Erythroblast (primary cell): ENCODE measurements around the gene ITSN1.

Experiments
- DNase-seq, 2 experiments: peaks; one replicate each; lab custom pipeline; 2025; lab: John Stamatoyannopoulos, UW
- GATA1 ChIP-seq: IDR thresholded peaks from 2 replicates; pipeline ENCODE4 v1.6.1; 2011; ENCODE audit warnings: low read depth, mild to moderate bottlenecking, control low read depth, low read length, moderate library complexity
- POLR2A ChIP-seq: IDR thresholded peaks from 2 replicates; pipeline ENCODE4 v1.6.1; 2011; ENCODE audit warnings: mild to moderate bottlenecking, low read length

ITSN1 gene

DNA sequence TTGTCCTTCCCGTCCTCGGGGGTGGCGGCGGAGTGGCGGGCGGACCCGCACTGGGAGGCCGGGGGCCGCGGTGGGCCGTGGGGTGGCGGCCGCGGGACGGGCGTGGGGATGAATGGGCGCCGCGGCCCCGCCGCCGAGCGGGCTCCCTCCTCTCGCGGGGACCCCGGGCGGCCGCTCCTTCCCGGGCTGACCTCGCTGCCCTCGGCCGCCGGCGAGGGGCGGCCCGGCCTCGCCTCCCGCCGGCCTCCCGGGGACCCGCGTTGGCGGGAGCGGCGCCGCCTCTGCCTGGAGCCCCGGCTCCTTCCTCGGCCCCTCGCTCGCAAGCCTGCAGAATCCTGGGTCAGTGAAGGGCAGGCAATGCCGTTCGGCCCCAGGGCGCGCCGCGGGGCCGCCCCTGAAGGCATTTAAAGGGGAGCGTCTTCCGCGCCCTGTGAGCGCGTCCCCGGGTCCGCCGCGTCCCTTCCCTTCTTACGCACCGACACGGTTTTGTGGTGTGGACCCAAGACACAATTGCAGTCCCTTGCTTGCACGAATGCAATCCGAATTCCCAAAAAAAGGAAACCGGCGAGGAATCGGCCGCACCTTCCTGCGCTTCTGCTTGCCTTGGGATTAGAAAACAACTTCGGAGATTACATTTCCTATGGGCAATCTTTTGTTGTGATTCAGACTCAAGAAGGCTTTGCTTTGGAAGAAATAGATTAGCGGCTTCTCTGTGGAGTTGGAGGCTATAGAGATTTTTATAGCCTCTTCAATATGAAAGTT is 776 bp downstream of the ITSN1 start:
- peak; percentile 37 to 38 for DNase-seq
- TF ChIP-seq GATA1 (no peak), POLR2A (no peak)

DNA sequence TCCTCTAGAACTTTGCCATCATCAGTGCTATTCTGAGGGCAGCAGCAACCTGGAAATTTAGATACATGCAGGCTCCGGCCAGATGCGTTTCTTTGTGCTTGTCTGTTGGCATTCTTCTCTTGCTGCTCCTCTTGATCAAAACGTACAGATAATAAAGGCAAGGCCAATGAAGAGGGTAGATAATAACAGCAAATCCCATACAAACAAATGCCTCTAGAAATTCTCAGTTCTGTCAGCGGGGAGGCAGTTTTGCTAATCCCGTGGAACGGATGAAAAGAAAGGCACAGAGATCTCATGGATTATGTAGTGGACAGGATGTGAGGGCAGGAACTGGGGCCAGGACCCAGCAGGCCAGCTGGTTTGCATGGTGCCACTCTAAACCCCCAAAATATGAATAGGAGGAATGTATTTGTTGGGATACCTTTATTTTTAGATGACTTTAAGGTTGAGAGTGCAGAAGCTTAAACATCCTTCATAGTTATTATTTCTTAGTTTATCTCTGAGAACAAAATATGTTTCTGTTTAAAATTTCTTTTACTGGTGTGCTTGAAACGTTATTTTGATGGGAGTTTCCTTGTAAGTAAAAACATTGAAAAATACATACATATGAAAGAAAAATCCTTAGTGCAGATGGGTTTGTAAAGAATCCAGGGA is 1.5 kb downstream of the ITSN1 start:
- DNase-seq = peak; percentile 24 to 36
- TF ChIP-seq POLR2A (no peak), GATA1 (no peak)

- DNase-seq = no peak
- TF ChIP-seq GATA1 = no peak
- no peak for TF ChIP-seq POLR2A
Measured at GRCh38 chr21:33644383-33645074, 2.2 kb downstream of the ITSN1 start.

DNA sequence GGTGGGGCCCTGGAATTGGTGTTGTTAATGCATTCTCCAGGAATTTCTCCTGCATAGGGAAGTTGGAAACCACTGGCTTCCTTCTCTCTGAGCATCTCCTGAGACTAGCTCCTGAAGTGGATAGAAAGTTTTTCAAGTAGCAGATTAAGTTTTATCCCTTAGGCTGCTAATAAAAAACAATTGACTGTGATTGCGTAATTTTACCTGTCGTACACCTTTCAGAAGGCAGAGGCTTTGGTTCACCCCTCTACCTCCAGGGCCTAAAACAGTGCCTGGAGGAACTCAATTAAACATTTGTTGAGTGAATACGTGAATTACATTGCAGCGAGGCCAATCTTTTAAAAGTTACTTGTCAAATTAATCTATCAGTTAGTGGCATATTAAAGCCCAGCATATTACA is 3.4 kb downstream of the ITSN1 start:
- no peak for TF ChIP-seq POLR2A
- TF ChIP-seq GATA1 = no peak
- DNase-seq = no peak

DNA sequence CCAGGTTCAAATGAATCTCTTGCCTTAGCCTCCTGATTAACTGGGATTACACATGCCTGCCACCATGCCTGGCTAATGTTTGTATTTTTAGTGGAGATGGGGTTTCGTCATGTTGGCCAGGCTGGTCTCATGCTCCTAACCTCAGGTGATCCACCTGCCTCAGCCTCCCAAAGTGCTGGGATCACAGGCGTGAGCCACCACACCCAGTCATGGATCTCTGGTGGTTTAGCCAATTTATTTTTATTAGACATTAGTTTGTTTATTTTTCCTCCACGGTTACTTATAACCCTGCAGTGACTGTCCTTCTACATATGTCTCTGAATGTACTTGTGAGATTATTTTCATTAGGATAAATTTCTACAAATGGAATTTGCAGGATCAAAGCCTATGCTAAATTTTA is 5.3 kb downstream of the ITSN1 start:
- TF ChIP-seq GATA1 (no peak), POLR2A (no peak)
- no peak for DNase-seq

DNA sequence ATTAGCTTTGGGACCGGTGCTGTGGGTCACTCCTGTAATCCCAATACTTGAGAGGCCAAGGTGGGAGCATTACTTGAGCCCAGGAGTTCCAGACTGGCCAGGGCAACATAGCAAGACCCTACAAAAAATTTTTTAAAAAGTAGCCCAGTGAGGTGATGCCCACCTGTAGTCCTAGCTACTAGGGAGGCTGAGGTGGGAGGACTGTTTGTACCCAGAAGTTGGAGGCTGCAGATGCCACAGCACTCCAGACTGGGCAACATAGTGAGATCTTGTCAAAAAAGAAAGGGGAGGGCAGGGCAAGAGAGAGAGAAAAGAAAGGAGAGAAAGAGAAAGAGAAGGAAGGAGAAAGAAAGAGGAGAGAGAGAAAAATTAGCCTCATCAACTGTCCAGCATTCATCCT is 6.3 kb downstream of the ITSN1 start:
- no peak for TF ChIP-seq GATA1
- no peak for TF ChIP-seq POLR2A

DNA sequence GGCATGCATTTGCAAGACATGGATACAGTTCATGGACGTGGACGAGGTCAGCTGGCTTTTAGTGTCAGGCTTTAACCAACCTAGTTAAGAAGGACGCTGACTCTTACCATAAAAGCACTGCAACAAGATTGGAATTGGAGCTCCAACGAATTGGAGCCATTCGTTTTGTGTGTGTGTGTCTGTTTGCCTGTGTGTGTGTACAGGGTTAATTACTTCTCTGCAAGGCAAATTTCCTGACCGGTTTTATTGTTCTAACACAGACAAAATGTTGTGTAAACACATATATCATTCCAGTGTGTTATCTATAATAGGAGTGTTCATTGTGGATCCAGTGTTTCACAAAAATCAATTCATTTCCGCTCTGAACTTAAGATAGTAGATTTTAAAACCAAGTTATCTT is 7.9 kb downstream of the ITSN1 start:
- TF ChIP-seq GATA1 (no peak), POLR2A (no peak)
- no peak for DNase-seq

More for the DNA sequence above, 6.3 kb downstream of the ITSN1 start:
- DNase-seq = no peak

- TF ChIP-seq GATA1 = no peak
- no peak for DNase-seq
Measured at GRCh38 chr21:33650929-33651509, 8.7 kb downstream of the ITSN1 start.

DNA sequence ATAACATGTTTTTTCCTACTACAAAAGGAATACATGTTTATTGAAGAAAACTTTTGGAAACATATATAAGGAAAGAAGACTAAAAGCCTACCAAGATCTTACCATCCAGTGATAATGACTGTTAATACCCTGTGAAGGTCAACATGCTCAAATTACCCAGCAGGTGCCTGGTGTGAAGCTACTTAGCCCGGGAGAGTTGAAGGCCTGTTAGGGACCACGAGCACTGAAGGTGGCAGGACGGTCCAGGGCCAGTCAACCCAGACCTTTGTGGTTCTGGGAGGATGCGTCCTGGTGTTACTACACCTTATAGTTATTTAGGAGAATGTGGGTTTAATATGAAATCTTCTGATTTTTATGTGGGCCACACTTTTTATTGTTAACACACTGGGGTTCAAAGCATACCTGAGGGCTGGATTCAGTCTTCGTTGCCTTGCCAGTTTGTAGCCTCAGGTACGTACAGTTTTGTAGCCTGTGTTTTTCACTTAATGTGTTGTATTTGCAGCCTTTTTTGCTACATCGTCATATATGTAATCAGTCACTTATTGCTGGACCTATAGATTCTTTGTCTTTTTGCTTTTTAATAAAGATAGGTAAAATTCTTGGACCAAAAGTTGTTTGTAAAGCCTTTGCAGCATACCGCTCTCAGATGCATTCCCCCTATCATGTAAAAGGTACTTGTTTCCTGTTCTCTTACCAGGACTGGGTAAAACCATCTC is 9.8 kb downstream of the ITSN1 start:
- TF ChIP-seq GATA1 = no peak
- TF ChIP-seq POLR2A = no peak
- no peak for DNase-seq

- no peak for DNase-seq
- TF ChIP-seq POLR2A (no peak), GATA1 (no peak)
Measured at GRCh38 chr21:33654412-33654811, 12.1 kb downstream of the ITSN1 start.

DNA sequence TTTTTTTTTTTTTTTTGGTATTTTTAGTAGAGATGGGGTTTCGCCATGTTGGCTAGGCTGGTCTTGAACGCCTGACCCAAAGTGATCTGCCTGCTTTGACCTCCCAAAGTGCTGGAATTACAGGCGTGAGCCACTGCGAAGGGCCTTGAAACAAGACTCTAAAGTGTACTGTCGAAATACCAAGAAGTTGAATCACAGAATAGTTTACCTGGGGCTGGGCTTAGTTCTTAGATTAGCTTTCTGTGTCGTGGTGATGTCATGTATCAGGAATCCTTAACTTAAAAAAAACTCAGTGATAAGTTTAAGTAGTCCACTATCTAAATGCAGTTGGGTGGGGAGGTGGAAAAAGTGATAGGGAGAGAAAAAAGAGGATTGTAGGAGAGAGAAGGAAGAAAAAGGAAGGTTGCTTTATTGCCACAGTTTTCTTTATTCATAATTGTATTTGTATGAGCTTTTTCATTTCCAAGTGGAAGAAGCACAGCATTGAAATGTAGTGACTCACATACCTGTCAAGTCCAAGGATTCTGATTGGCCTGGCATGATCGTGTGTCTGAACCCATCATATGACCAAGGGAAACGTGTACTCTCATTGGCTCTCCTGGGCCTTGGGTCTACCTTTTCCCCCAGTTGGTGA is 13.4 kb downstream of the ITSN1 start:
- TF ChIP-seq GATA1 (no peak), POLR2A (no peak)
- no peak for DNase-seq

- TF ChIP-seq GATA1 = no peak
- TF ChIP-seq POLR2A = no peak
- no peak for DNase-seq
Measured at GRCh38 chr21:33657124-33657820, 15.0 kb downstream of the ITSN1 start.

GRCh38 chr21:33658919-33659567 is 16.7 kb downstream of the ITSN1 start:
- DNase-seq = no peak
- TF ChIP-seq GATA1 = no peak
- no peak for TF ChIP-seq POLR2A
